K562 (cell line): Measurements from ENCODE around the gene CGB8. TPM values are rescaled to one million over a fixed set of nuclear protein-coding genes. Genes with fewer than 3 reads are reported as not detected.

Experiments used
- MEF2D ChIP-seq: conservative IDR thresholded peaks from 2 replicates; pipeline ENCODE4 v1.6.1; 2016; ENCODE audit warnings: low read depth, missing genetic modification characterization, missing compliant biosample characterization
- NEUROD1 ChIP-seq: fragments of 150-350 bp; IDR thresholded peaks from 2 replicates; pipeline ENCODE4 v1.6.1; 2014; ENCODE audit warnings: borderline replicate concordance, low read length, low read depth; ENCODE audit not compliant: partially characterized antibody
- NR2C1 ChIP-seq, 2 experiments: fragments of 450-650 bp; IDR thresholded peaks; 2 replicates each; pipeline ENCODE4 v1.6.1; 2017; ENCODE audit warnings: mild to moderate bottlenecking in 2 of 2, antibody characterized with exemption in 1 of 2, inconsistent platforms in 1 of 2, missing compliant biosample characterization in 1 of 2, missing genetic modification characterization in 1 of 2
- PPARD ChIP-seq: fragments of 250-450 bp; sonication (Bioruptor Pico); IDR thresholded peaks from 2 replicates; pipeline ENCODE4 v1.8.0; 2022; ENCODE audit warnings: inconsistent platforms, mild to moderate bottlenecking, moderate library complexity
- SRSF1 ChIP-seq: fragments of 200-400 bp; formaldehyde crosslinking; IDR thresholded peaks from 2 replicates; pipeline ENCODE4 v1.6.1; 2017; ENCODE audit warnings: mild to moderate bottlenecking, low read depth, low read length, moderate library complexity
- TRIM28 ChIP-seq: fragments of 450-650 bp; IDR thresholded peaks from 2 replicates; pipeline ENCODE4 v1.6.1; 2017
- ZBTB11 ChIP-seq, 3 experiments: fragments of 200-800 bp in 1 of 3; fragments of 250-450 bp in 1 of 3; fragments of 450-650 bp in 1 of 3; sonication (Bioruptor Pico) in 1 of 3; sonication (Bioruptor generic) in 1 of 3; formaldehyde crosslinking in 1 of 3; IDR thresholded peaks; 2 replicates each; pipeline versions ENCODE4 v1.6.1 to v1.8.0; 2016 to 2022; ENCODE audit warnings: mild to moderate bottlenecking in 2 of 3, missing genetic modification characterization in 2 of 3, missing compliant biosample characterization in 1 of 3, moderate library complexity in 1 of 3
- ZBTB17 ChIP-seq: fragments of 450-650 bp; formaldehyde crosslinking; IDR thresholded peaks from 2 replicates; pipeline ENCODE4 v1.4.0; 2020; ENCODE audit warnings: mild to moderate bottlenecking
- ZBTB40 ChIP-seq, 2 experiments: fragments of 450-650 bp in 1 of 2; sonication (generic) in 1 of 2; formaldehyde crosslinking in 1 of 2; IDR thresholded peaks; 2 replicates each; pipeline versions ENCODE4 v1.7.1 to v1.9.0; 2016 to 2022; ENCODE audit warnings: inconsistent platforms in 1 of 2, mild to moderate bottlenecking in 1 of 2, missing genetic modification reagents in 1 of 2
- ZNF133 ChIP-seq: fragments of 250-450 bp; sonication (Bioruptor Pico); IDR thresholded peaks from 2 replicates; pipeline ENCODE4 v1.4.0; 2020; ENCODE audit warnings: mild to moderate bottlenecking
- ZNF586 ChIP-seq: fragments of 450-650 bp; formaldehyde crosslinking; conservative IDR thresholded peaks from 2 replicates; pipeline ENCODE4 v1.4.0; 2020; ENCODE audit warnings: mild to moderate bottlenecking, moderate library complexity
- ZNF764 ChIP-seq: fragments of 250-450 bp; sonication (Bioruptor Pico); IDR thresholded peaks from 2 replicates; pipeline ENCODE4 v1.4.0; 2020; ENCODE audit warnings: low read depth, mild to moderate bottlenecking, moderate library complexity
- polyA plus RNA-seq, 8 experiments: library from polyadenylated mRNA; depleted of rRNA in 4 of 8; stranded (reverse) in 5 of 8; unstranded in 3 of 8; fragments of >200 nt; fragmentation: Nextera tagmentation in 2 of 8; fragmentation: Illumina TruSeq in 1 of 8; extraction: Ambion mirVana in 2 of 8; extraction: Trizol in 1 of 8; gene quantifications; 2 replicates each; pipeline versions ENCODE4 v1.2.1 to v1.2.3, GENCODE V29; 2011 to 2014; ENCODE audit warnings: inconsistent platforms in 1 of 8, missing spikeins in 1 of 8
- total RNA-seq, 7 experiments: library from RNA; depleted of rRNA in 6 of 7; stranded (reverse); fragments of >200 nt in 6 of 7; fragmentation: Illumina TruSeq in 2 of 7; extraction: Trizol in 2 of 7; gene quantifications; 2 replicates each; pipeline versions ENCODE4 v1.2.1 to v1.2.3, GENCODE V29; 2011 to 2021; ENCODE audit warnings: low replicate concordance in 1 of 7

CGB8 gene
- total and polyA plus RNA-seq, 9 of the 15 experiments (the other 6 are each of a cell fraction or from before 2014, with no cell fraction given), result not detected

- TF ChIP-seq ZBTB40 (IDR thresholded peaks at IDR 0.05) (peak; percentile 56; the same call in 1 of the 2 replicates), ZBTB40 (CRISPR knock-in tag; IDR thresholded peaks at IDR 0.05) (no peak), NR2C1 (IDR thresholded peaks at IDR 0.05) (peak; percentile 22; the same call in 1 of the 2 replicates), NR2C1 (tag; IDR thresholded peaks at IDR 0.05) (0 out of 2 replicates have a peak, but pooled peaks have one; percentile 7), ZBTB17 (CRISPR knock-in tag) (no peak), ZNF586 (0 out of 2 replicates have a peak, but pooled peaks have one; percentile 5), SRSF1 (no peak), NEUROD1 (no peak), TRIM28 (0 out of 2 replicates have a peak, but pooled peaks have one; percentile 26), ZNF133 (no peak), MEF2D (tag) (no peak), ZNF764 (CRISPR knock-in tag) (no peak), ZBTB11 (CRISPR knock-in tag; IDR thresholded peaks at IDR 0.05) (0 out of 6 replicates have a peak, but pooled peaks of 1 of the 3 experiments have one; percentile 9), PPARD (CRISPR knock-in tag) (no peak)
Measured at GRCh38 chr19:49084206-49085019, 35.5 kb upstream of the CGB8 start (continued).
